Body of pancreas (tissue), 4 donors: Measurements from ENCODE around the gene OR4E2.
"Not testable (repeated sequence)": the region's sequence is repeated elsewhere in the genome, so short reads cannot be mapped to it uniquely, and the experiment has no call there.

ENCODE experiments used
- POLR2A ChIP-seq, 3 donors: fragments of 450-650 bp; IDR thresholded peaks; one replicate each; pipeline ENCODE4 v1.6.1; 2016; ENCODE audit warnings: antibody characterized with exemption in 3 of 3, mild to moderate bottlenecking in 2 of 3
- TF ChIP-seq, protein P1 (sequence below), 7 experiments: fragments of 450-650 bp in 4 of 7; fragments of 200-600 bp in 3 of 7; sonication (generic) in 3 of 7; IDR thresholded peaks; one replicate each; pipeline ENCODE4 v1.5.1; 2016 to 2019; ENCODE audit warnings: antibody characterized with exemption in 7 of 7

DNA sequence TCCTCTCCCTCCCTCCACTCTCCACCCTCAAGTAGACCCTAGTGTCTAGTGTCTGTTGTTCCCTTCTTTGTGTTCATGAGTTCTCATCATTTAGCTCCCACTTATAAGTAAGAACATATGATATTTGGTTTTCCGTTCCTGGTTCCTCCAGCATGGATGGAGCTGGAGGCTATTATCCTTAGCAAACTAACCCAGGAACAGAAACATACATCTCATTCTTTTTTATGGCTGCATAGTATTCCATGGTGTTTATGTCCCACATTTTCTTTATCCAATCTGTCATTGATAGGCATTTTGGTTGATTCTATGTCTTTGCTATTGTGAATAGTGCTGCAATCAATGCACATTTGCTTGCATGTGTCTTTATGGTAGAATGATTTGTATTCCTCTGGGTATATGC, 23.1 kb upstream of the OR4E2 start:
- not testable (repeated sequence) for TF ChIP-seq POLR2A (IDR thresholded peaks at IDR 0.05)
- TF ChIP-seq, protein P1, sequence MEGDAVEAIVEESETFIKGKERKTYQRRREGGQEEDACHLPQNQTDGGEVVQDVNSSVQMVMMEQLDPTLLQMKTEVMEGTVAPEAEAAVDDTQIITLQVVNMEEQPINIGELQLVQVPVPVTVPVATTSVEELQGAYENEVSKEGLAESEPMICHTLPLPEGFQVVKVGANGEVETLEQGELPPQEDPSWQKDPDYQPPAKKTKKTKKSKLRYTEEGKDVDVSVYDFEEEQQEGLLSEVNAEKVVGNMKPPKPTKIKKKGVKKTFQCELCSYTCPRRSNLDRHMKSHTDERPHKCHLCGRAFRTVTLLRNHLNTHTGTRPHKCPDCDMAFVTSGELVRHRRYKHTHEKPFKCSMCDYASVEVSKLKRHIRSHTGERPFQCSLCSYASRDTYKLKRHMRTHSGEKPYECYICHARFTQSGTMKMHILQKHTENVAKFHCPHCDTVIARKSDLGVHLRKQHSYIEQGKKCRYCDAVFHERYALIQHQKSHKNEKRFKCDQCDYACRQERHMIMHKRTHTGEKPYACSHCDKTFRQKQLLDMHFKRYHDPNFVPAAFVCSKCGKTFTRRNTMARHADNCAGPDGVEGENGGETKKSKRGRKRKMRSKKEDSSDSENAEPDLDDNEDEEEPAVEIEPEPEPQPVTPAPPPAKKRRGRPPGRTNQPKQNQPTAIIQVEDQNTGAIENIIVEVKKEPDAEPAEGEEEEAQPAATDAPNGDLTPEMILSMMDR (IDR thresholded peaks at IDR 0.05) = not testable (repeated sequence)
